ENCODE measurements around the gene DLGAP4. TPM values are rescaled to one million over a fixed set of nuclear protein-coding genes. Genes with fewer than 3 reads are reported as not detected.

The DLGAP4 gene
- polyA plus RNA-seq, 1 of the 3 experiments (the other 2 are of a cell fraction) = 31.2 TPM

GRCh38 chr20:36546111-36546736, 240.1 kb downstream of the DLGAP4 start (continued):
- TF ChIP-seq NFIC (IDR thresholded peaks at IDR 0.05; ENCODE audit: borderline replicate concordance) = no peak
- no peak for TF ChIP-seq NRF1 (IDR thresholded peaks at IDR 0.05; ENCODE audit: low read depth, low read length)
- no peak for TF ChIP-seq FOXJ3 (CRISPR knock-in tag; IDR thresholded peaks at IDR 0.05)
- TF ChIP-seq USF2 (IDR thresholded peaks at IDR 0.05; ENCODE audit: borderline replicate concordance, low read depth, low read length) = no peak

DNA sequence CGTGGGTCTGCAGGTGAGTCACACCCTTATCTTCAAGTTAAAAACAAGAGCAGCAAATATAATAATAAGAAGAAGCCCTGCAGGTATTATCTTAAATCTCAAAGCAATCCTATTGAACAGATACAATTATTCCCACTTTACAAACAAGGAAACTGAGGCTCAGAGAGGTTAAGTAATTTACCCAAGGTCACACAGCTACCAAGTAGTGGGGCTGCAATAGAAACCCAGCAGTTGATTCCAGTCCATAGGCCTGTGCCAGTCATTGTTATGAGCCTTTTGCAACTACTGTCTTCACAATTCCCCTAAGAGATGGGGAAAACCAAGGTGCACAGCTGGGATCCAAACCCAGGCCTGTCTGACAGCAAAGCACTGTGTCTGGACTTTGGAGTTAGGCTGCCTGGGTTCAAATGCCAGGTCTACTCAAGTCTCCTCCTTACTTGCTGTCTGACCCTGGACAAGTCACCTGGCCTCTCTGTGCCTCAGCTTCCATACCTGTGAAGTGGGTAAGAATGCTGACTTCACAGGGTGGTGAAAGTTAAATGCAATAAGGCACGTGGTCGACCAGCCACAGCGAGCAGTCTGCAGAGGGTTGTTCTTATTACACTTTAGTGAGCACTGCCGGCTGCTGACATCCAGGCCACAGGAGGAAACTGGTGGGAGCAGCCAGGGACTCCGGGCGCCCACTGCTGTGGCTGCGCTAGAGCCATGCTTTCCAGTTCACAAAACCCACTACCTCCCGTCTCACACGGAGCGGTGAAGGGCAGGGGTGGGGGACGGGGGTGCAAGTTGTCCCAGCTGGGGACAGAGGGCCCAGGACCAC, 241.3 kb downstream of the DLGAP4 start:
- Histone ChIP-seq H4K20me1 (ENCODE audit: insufficient read depth) (no peaks in the 10 kb centered on the region; the same call in 1 of the 2 replicates), H3K27ac (ENCODE audit: low read depth in 2 of 2, low read length in 1 of 2) (no peak overlapping the region), H3K9me2 (no peaks in the 10 kb centered on the region), H2AFZ (ENCODE audit: low read depth) (no peak overlapping the region), H3K9ac (no peak overlapping the region), H3K9me3 (no peaks in the 10 kb centered on the region), H3K36me3 (replicated peaks in 1 of 2; ENCODE audit: control insufficient read depth in 1 of 2, insufficient read depth in 2 of 2, low read length in 1 of 2) (no peaks in the 10 kb centered on the region), H3K4me1 (ENCODE audit: control insufficient read depth in 1 of 2, insufficient read depth in 2 of 2, low read depth in 1 of 2, low read length in 1 of 2) (peaks cover 0 to 8% of the 10 kb centered on the region in 2 experiments; a peak in 2 of 4 replicates), H3K4me2 (no peak overlapping the region), H3F3A (replicated peaks; ENCODE audit: insufficient read depth) (no peaks in the 10 kb centered on the region), H3K4me3 (ENCODE audit: low read depth in 2 of 2, low read length in 1 of 2) (no peak overlapping the region), H3K27me3 (ENCODE audit: insufficient read depth) (no peaks in the 10 kb centered on the region), H3K79me2 (ENCODE audit: insufficient read depth) (no peaks in the 10 kb centered on the region)
- WGBS (ENCODE audit: low lambda C conversion rate) = 81% methylated on average over 8 of the region's 12 CpGs
- POLR2A ChIA-PET = no interaction called here
- CTCF ChIA-PET = interaction anchor here (0.9 to 1.6 kb wide), 4 partner anchors 11 to 108 kb away, joined by 3 to 6 read pairs (median 4); no protein-coding TSS in a partner anchor
- no peak for DNase-seq
- TF ChIP-seq EP300 (IDR thresholded peaks at IDR 0.05; ENCODE audit: borderline replicate concordance in 1 of 2, low read depth in 1 of 2, low read length in 1 of 2) (no peak), ZBTB33 (IDR thresholded peaks at IDR 0.05; ENCODE audit: borderline replicate concordance, low read depth) (no peak), JUND (IDR thresholded peaks at IDR 0.05) (no peak), GABPA (IDR thresholded peaks at IDR 0.05; ENCODE audit: low read depth) (no peak), SIN3A (IDR thresholded peaks at IDR 0.05; ENCODE audit: borderline replicate concordance, low read depth, low read length) (no peak), ELF1 (IDR thresholded peaks at IDR 0.05) (no peak), RFX5 (IDR thresholded peaks at IDR 0.05; ENCODE audit: low read length) (no peak), MEF2A (IDR thresholded peaks at IDR 0.05; ENCODE audit: borderline replicate concordance, low read depth) (no peak), IRF3 (IDR thresholded peaks at IDR 0.05; ENCODE audit: low read depth, low read length) (no peak)
- TF ChIP-seq, protein P1, sequence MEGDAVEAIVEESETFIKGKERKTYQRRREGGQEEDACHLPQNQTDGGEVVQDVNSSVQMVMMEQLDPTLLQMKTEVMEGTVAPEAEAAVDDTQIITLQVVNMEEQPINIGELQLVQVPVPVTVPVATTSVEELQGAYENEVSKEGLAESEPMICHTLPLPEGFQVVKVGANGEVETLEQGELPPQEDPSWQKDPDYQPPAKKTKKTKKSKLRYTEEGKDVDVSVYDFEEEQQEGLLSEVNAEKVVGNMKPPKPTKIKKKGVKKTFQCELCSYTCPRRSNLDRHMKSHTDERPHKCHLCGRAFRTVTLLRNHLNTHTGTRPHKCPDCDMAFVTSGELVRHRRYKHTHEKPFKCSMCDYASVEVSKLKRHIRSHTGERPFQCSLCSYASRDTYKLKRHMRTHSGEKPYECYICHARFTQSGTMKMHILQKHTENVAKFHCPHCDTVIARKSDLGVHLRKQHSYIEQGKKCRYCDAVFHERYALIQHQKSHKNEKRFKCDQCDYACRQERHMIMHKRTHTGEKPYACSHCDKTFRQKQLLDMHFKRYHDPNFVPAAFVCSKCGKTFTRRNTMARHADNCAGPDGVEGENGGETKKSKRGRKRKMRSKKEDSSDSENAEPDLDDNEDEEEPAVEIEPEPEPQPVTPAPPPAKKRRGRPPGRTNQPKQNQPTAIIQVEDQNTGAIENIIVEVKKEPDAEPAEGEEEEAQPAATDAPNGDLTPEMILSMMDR (IDR thresholded peaks at IDR 0.05) = no peak

Data from SK-N-SH (cell line).